ENCODE measurements around the gene GBX1.

Gene GBX1

GRCh38 chr7:151178236-151178635 is 10.7 kb upstream of the GBX1 start:
- TF ChIP-seq CTCF (IDR thresholded peaks at IDR 0.05; ENCODE audit: extremely low read depth, missing control alignments) = no peak
- DNase-seq (ENCODE audit: low spot score) = no peak

GRCh38 chr7:151177310-151177709 is 9.8 kb upstream of the GBX1 start:
- no peak for TF ChIP-seq CTCF (IDR thresholded peaks at IDR 0.05; ENCODE audit: extremely low read depth, missing control alignments)
- DNase-seq (ENCODE audit: low spot score) = peak; percentile 6

- no peak for TF ChIP-seq CTCF (IDR thresholded peaks at IDR 0.05; ENCODE audit: extremely low read depth, missing control alignments)
- peak; percentile 19 for DNase-seq (ENCODE audit: low spot score)
These were observed 8.9 kb upstream of the GBX1 start for GRCh38 chr7:151176401-151176800.

- DNase-seq (ENCODE audit: low spot score) = peak; percentile 22
- TF ChIP-seq CTCF (IDR thresholded peaks at IDR 0.05; ENCODE audit: extremely low read depth, missing control alignments) = no peak
These were observed 8.4 kb upstream of the GBX1 start for GRCh38 chr7:151175793-151176311.

- DNase-seq (ENCODE audit: low spot score) = no peak
- TF ChIP-seq CTCF (IDR thresholded peaks at IDR 0.05; ENCODE audit: extremely low read depth, missing control alignments) = no peak
These were observed 7.7 kb upstream of the GBX1 start for GRCh38 chr7:151175047-151175792.

- no peak for TF ChIP-seq CTCF (IDR thresholded peaks at IDR 0.05; ENCODE audit: extremely low read depth, missing control alignments)
- DNase-seq (ENCODE audit: low spot score) = peak; percentile 66
These were observed 7.0 kb upstream of the GBX1 start for GRCh38 chr7:151174246-151175046.

Measured in GM20000 (cell line).